Pancreas (tissue), 10 donors: ENCODE results near the gene PPP2R2B. TPM values are rescaled to one million over a fixed set of nuclear protein-coding genes. Genes with fewer than 3 reads are reported as not detected.

Experiments
- ATAC-seq, 4 donors: fragments of 200-7000 bp; cut with Tn5 transposase; one replicate each; pipeline versions ENCODE4 v1.8.0 to v1.9.1; 2020; ENCODE audit warnings: mild to moderate bottlenecking in 4 of 4, moderate library complexity in 4 of 4
- DNase-seq, 6 donors: peaks; one replicate each; pipeline ENCODE4 v3.0.0-alpha.2; 2020
- FAIRE-seq: peaks from 2 replicates; lab custom pipeline; 2012; peaks lifted over from hg19 to GRCh38; lab: Jason Lieb, UNC
- H3K27ac ChIP-seq, 4 donors: fragments of 200-600 bp; sonication (generic); 1 replicate in 3 of 4; 2 replicates in 1 of 4; pipeline versions ENCODE4 v1.5.0 to v1.8.0; 2020
- H3K27me3 ChIP-seq, 4 donors: fragments of 200-600 bp; one replicate each; pipeline ENCODE4 v1.8.0; 2021
- H3K36me3 ChIP-seq, 3 donors: fragments of 200-600 bp; sonication (generic) in 1 of 3; one replicate each; pipeline versions ENCODE4 v1.5.0 to v1.8.0; 2020 to 2021
- H3K4me1 ChIP-seq, 3 donors: fragments of 200-600 bp; one replicate each; pipeline ENCODE4 v1.8.0; 2021
- H3K4me3 ChIP-seq, 4 donors: fragments of 200-600 bp; sonication (generic) in 2 of 4; one replicate each; pipeline versions ENCODE4 v1.5.0 to v1.8.0; 2020 to 2021
- H3K9me3 ChIP-seq, 4 donors: fragments of 200-600 bp; one replicate each; pipeline ENCODE4 v1.8.0; 2021
- WGBS, 2 donors: extraction: QIAGEN DNeasy Blood & Tissue Kit; methylation state at CpG; one replicate each; pipeline ENCODE4 v1.1.7; 2013; 5-methylcytosine and 5-hydroxymethylcytosine counted together
- intact Hi-C, 3 donors: fragments of 100-400 bp; cut with DNase I; formaldehyde crosslinking; loops; one replicate each; pipeline versions ENCODE4 v1.11.1 to v1.14.2; 2022
- polyA plus RNA-seq, 2 donors: library from polyadenylated mRNA; stranded (reverse); fragments of 200-250 nt; gene quantifications; one replicate each; pipeline ENCODE4 v1.2.3, GENCODE V29; 2013
- total RNA-seq, 6 donors: library from RNA; stranded (reverse); fragmentation: NEBNext Ultra II Directional in 4 of 6; extraction: Animal tissue kit (Norgen Biotek cat#: 25700) in 4 of 6; gene quantifications; one replicate each; pipeline versions ENCODE4 v1.2.1 to v1.2.4, GENCODE V29; 2021 to 2023
- TF ChIP-seq, protein P1 (sequence below), 4 donors: fragments of 200-600 bp; sonication (generic) in 3 of 4; IDR thresholded peaks; one replicate each; pipeline versions ENCODE4 v1.5.0 to v1.8.0; 2021; ENCODE audit warnings: antibody characterized with exemption in 4 of 4
- donor health status: healthy with polysubstance abuse.
- donor health status: DM: no; HTN: no; CAD: no; lungs with moderate emphysema.
- donor health status: DM: no; HTN: no; CAD: no.
- donor health status: control.
- donor health status: control.
- donor health status: Bipolar disorder and iron deficiency.
- donor health status: DM: yes; HTN: yes; CAD: no.
- donor health status: DM: no; HTN: no; CAD: no.
- donor health status: DM: no; HTN: no; CAD: no.
- donor health status: DM: yes; HTN: yes; CAD: no.

Gene PPP2R2B
- total and polyA plus RNA-seq, 8 donors, result 0.51 to 3.5 (median 0.81) TPM

DNA sequence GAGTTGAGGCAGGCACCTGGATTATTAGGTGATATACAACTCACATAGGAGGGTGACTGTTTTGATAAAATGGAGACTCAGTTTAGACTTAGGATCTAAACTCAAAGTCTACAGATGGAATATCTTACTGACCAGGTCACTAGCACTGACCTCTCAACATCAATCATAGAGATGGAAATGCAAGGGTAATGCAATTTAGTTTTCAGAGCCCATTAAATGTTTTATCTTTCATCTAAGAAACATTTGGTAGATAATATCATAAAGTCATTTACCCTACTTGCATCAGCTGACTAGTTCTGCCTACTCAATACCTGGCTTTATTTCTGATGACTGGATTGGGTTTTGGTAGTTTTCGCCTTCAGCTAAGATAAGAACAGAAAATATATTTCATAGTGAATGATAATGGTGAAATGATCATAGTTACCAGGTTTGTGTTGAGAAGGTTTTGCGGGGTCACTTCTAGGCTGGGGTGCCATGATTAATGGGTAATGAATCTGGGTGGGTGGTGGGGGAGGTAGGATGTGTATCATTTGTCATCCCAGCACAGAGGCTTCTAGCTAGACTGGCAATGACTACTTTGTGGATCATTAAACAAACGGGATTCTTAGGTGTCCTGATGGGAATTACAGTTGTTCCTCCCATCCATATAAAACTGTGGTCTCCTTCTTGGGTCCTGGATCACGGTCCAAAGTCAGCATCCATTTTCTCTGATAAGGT, 173.4 kb downstream of the PPP2R2B start:
- no peak for FAIRE-seq

DNA sequence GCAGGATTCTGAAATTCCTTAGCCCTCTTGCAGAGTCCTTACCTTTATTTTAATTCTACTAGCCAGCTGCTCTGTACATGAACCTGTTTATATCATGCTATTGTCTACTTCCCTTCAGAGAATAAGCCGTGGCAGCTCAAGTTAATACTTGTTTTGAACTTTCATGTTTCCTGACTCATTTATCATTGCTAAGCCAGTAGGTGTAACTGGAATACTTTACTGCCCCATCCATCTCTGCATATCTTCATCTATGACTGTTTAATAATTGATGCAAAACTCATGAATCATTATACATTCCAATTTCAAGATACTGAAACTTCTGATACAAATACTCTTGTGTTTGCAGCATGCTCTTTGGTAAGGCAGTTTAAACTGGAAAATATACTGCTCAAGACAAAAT, 174.7 kb downstream of the PPP2R2B start:
- Histone ChIP-seq H3K4me3 (no peak overlapping the region), H3K36me3 (no peaks in the 10 kb centered on the region), H3K4me1 (peaks cover 0 to 5% (median 0%) of the 10 kb centered on the region in 3 donors), H3K27ac (no peak overlapping the region), H3K9me3 (no peaks in the 10 kb centered on the region), H3K27me3 (no peaks in the 10 kb centered on the region)
- intact Hi-C loops, result no loop called here
- peak; percentile 70 to 93 (median 77) for ATAC-seq
- TF ChIP-seq, protein P1, sequence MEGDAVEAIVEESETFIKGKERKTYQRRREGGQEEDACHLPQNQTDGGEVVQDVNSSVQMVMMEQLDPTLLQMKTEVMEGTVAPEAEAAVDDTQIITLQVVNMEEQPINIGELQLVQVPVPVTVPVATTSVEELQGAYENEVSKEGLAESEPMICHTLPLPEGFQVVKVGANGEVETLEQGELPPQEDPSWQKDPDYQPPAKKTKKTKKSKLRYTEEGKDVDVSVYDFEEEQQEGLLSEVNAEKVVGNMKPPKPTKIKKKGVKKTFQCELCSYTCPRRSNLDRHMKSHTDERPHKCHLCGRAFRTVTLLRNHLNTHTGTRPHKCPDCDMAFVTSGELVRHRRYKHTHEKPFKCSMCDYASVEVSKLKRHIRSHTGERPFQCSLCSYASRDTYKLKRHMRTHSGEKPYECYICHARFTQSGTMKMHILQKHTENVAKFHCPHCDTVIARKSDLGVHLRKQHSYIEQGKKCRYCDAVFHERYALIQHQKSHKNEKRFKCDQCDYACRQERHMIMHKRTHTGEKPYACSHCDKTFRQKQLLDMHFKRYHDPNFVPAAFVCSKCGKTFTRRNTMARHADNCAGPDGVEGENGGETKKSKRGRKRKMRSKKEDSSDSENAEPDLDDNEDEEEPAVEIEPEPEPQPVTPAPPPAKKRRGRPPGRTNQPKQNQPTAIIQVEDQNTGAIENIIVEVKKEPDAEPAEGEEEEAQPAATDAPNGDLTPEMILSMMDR (IDR thresholded peaks at IDR 0.05), result no peak
- DNase-seq, result no peak
- FAIRE-seq, result no peak
- WGBS, 2 donors, result 12 to 14% methylated on average over 1 of the region's 1 CpG

More for the DNA sequence above, 173.4 kb downstream of the PPP2R2B start:
- H3K4me3 ChIP-seq, result no peak overlapping the region
- peaks cover 0 to 5% (median 0%) of the 10 kb centered on the region in 3 donors for H3K4me1 ChIP-seq
- ATAC-seq (no peak), DNase-seq (no peak)
- H3K27ac ChIP-seq, result no peak overlapping the region
- H3K9me3 ChIP-seq, result no peaks in the 10 kb centered on the region
- H3K36me3 ChIP-seq, result no peaks in the 10 kb centered on the region
- WGBS, 2 donors, result 59 to 63% methylated on average over 4 of the region's 4 CpGs
- TF ChIP-seq, protein P1 (IDR thresholded peaks at IDR 0.05), result no peak
- intact Hi-C loops, result no loop called here
- no peaks in the 10 kb centered on the region for H3K27me3 ChIP-seq

DNA sequence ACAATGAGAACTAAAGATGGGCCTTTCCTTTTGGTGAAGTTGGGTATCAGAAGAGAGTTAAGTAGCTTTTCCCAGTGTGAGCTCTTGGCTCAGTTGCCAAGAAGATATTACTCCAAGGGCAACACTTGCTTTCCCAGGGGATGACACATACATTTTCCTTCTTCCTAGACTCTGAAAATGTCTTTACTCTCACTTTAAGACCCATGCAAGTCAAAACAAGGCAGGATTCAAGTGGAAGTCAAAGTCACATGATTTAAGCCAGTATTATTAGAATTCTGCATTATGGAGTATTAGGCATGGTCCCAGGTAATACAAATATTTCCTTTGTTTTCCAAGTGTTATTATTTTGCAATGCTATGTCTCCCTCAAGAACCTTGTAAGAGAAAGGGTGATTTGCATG, 175.1 kb downstream of the PPP2R2B start:
- H3K27ac ChIP-seq, result no peak overlapping the region
- H3K9me3 ChIP-seq, result no peaks in the 10 kb centered on the region
- H3K4me1 ChIP-seq, result peaks cover 0 to 5% (median 0%) of the 10 kb centered on the region in 3 donors
- intact Hi-C loops, result no loop called here
- no peak for ATAC-seq
- no peaks in the 10 kb centered on the region for H3K27me3 ChIP-seq
- FAIRE-seq, result no peak
- H3K4me3 ChIP-seq, result no peak overlapping the region
- DNase-seq, result no peak
- no peaks in the 10 kb centered on the region for H3K36me3 ChIP-seq
- TF ChIP-seq, protein P1 (IDR thresholded peaks at IDR 0.05), result no peak

DNA sequence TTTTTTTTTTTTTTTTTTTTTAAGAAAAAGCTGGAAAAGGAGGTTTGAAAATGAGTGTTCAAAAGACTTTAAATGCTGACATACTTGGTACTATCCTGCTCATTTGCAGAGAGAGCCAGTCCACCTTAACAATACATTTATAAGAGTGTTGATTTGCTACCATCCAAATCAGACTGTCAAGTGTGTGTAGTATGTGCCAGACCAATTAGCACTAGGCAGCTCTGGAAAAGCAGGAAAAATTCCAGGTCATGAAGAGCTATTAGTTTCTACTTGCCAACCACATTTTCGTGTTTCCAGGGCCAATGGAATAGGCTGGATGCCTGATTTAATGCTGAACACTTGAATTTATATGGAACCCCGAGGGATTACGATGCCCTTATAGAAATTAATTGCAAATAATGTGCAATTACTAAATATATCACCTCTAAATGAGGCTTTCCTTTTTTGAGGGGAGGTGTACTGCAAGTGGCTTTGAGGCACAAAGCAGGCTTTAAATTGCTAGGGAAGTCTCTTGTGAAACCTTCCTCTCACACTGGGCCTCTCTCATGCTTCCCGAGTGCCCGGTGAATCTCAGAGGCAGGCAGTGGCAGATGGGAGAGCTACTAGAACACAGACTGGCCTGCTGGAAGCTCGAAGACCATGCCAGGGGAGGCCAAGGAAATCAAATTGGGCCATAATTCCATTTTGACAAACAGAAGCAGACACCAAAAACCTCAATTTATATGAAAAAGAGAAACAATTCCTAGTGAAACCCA, 178.7 kb downstream of the PPP2R2B start:
- WGBS, 2 donors, result 62 to 63% methylated on average over 6 of the region's 6 CpGs
- DNase-seq (no peak), ATAC-seq (peak in 1 of 4 donors; percentile 34), FAIRE-seq (no peak)
- Histone ChIP-seq H3K27me3 (no peaks in the 10 kb centered on the region), H3K9me3 (no peaks in the 10 kb centered on the region), H3K4me3 (no peak overlapping the region), H3K27ac (no peak overlapping the region), H3K4me1 (peaks cover 0 to 5% (median 0%) of the 10 kb centered on the region in 3 donors), H3K36me3 (no peaks in the 10 kb centered on the region)
- intact Hi-C loops, result no loop called here
- TF ChIP-seq, protein P1 (IDR thresholded peaks at IDR 0.05), result no peak
